Keratinocyte (primary cell): Measurements from ENCODE around the gene DDX41. TPM values are rescaled to one million over a fixed set of nuclear protein-coding genes. Genes with fewer than 3 reads are reported as not detected.

ENCODE experiments used
- DNase-seq: peaks from one replicate; pipeline ENCODE4 v3.0.0-alpha.2; 2011; ENCODE audit warnings: low read depth, missing footprints, low spot score
- FAIRE-seq: peaks from 2 replicates; lab custom pipeline; 2011; peaks lifted over from hg19 to GRCh38; lab: Jason Lieb, UNC
- H2AFZ ChIP-seq: 2 replicates; pipeline ENCODE4 v1.6.0; 2012; ENCODE audit warnings: low read length, control low read depth, inconsistent platforms; ENCODE audit not compliant: control insufficient read depth
- H3K27ac ChIP-seq: 2 replicates; pipeline ENCODE4 v1.5.1; 2011; ENCODE audit warnings: low read length; ENCODE audit not compliant: control insufficient read depth, insufficient read depth
- H3K27me3 ChIP-seq: 3 replicates; pipeline ENCODE4 v1.6.0; 2011; ENCODE audit warnings: low read length; ENCODE audit not compliant: control insufficient read depth, insufficient read depth; ENCODE audit errors: extremely low read depth
- H3K36me3 ChIP-seq, 2 experiments: 2 replicates in 1 of 2; 3 replicates in 1 of 2; pipeline ENCODE4 v1.5.1; 2011; ENCODE audit warnings: low read length in 2 of 2, mild to moderate bottlenecking in 1 of 2; ENCODE audit not compliant: control insufficient read depth in 2 of 2, insufficient read depth in 2 of 2; ENCODE audit errors: extremely low read depth in 1 of 2
- H3K4me1 ChIP-seq: 3 replicates; pipeline ENCODE4 v1.5.1; 2011; ENCODE audit warnings: low read length; ENCODE audit not compliant: control insufficient read depth, insufficient read depth; ENCODE audit errors: extremely low read depth
- H3K4me2 ChIP-seq: 3 replicates; pipeline ENCODE4 v1.6.0; 2011; ENCODE audit warnings: low read depth, low read length; ENCODE audit not compliant: control insufficient read depth, insufficient read depth; ENCODE audit errors: extremely low read depth
- H3K4me3 ChIP-seq, 3 experiments: fragments of 200-600 bp in 1 of 3; sonication (generic) in 1 of 3; 2 replicates in 2 of 3; 3 replicates in 1 of 3; pipeline ENCODE4 v1.5.1; 2011 to 2016; ENCODE audit warnings: low read length in 3 of 3, mild to moderate bottlenecking in 3 of 3, control low read depth in 2 of 3, inconsistent platforms in 1 of 3, low read depth in 1 of 3, mixed read lengths in 1 of 3, mixed run types in 1 of 3, moderate library complexity in 1 of 3; ENCODE audit not compliant: control insufficient read depth in 2 of 3, insufficient read depth in 2 of 3; ENCODE audit errors: extremely low read depth in 1 of 3
- H3K79me2 ChIP-seq: 2 replicates; pipeline ENCODE4 v1.6.0; 2012; ENCODE audit warnings: low read length; ENCODE audit not compliant: control insufficient read depth, insufficient read depth
- H3K9ac ChIP-seq: 3 replicates; pipeline ENCODE4 v1.6.0; 2011; ENCODE audit warnings: low read length; ENCODE audit not compliant: control insufficient read depth, insufficient read depth; ENCODE audit errors: extremely low read depth
- H3K9me1 ChIP-seq: 3 replicates; pipeline ENCODE4 v1.6.0; 2011; ENCODE audit warnings: low read length; ENCODE audit not compliant: control insufficient read depth, insufficient read depth; ENCODE audit errors: extremely low read depth
- H3K9me3 ChIP-seq: 2 replicates; pipeline ENCODE4 v1.5.1; 2012; ENCODE audit warnings: low read depth, low read length; ENCODE audit not compliant: control insufficient read depth
- H4K20me1 ChIP-seq: 3 replicates; pipeline ENCODE4 v1.6.0; 2011; ENCODE audit warnings: low read length; ENCODE audit not compliant: control insufficient read depth, insufficient read depth; ENCODE audit errors: extremely low read depth
- CTCF ChIP-seq, 3 experiments: IDR thresholded peaks in 1 of 3; conservative IDR thresholded peaks in 1 of 3; optimal IDR thresholded peaks in 1 of 3; 2 replicates in 2 of 3; 3 replicates in 1 of 3; pipeline versions ENCODE3 to v1.5.1; 2011; ENCODE audit warnings: low read length in 3 of 3, mild to moderate bottlenecking in 3 of 3, moderate library complexity in 2 of 3, control low read depth in 1 of 3, inconsistent platforms in 1 of 3; ENCODE audit not compliant: insufficient read depth in 2 of 3; ENCODE audit errors: extremely low read depth in 1 of 3
- EZH2 ChIP-seq: IDR thresholded peaks from one replicate; pipeline ENCODE4 v1.6.1; 2012; ENCODE audit warnings: inconsistent platforms, mild to moderate bottlenecking, low read length, moderate library complexity
- dilution Hi-C: fragments of 300-500 bp; cut with MboI; formaldehyde crosslinking; loops from one replicate; pipeline ENCODE4 v1.7.0; 2020; ENCODE audit warnings: low sequenced_read_pairs; ENCODE audit not compliant: extremely low pct_ligation_motif_present
- polyA plus RNA-seq, 5 experiments: library from polyadenylated mRNA; depleted of rRNA in 3 of 5; stranded (reverse) in 3 of 5; stranded (forward) in 1 of 5; unstranded in 1 of 5; fragments of >200 nt; gene quantifications; 1 replicate in 1 of 5; 2 replicates in 3 of 5; 3 replicates in 1 of 5; pipeline versions ENCODE4 v1.2.1 to v1.2.3, GENCODE V29; 2011 to 2012; ENCODE audit warnings: missing spikeins in 2 of 5, low read depth in 1 of 5, low replicate concordance in 1 of 5

DDX41 gene
- polyA plus RNA-seq, 1 donor (not counting 4 experiments of a cell fraction or from before 2014, with no cell fraction given): 71.3 TPM

- no peak for FAIRE-seq
- Histone ChIP-seq H3K9me1 (no peaks in the 10 kb centered on the region), H3K27ac (no peak overlapping the region), H3K9ac (no peak overlapping the region), H3K36me3 (peaks cover 34 to 48% of the 10 kb centered on the region in 2 experiments), H3K79me2 (peaks cover 28% of the 10 kb centered on the region), H3K4me1 (peaks cover 15% of the 10 kb centered on the region), H2AFZ (no peak overlapping the region), H4K20me1 (no peaks in the 10 kb centered on the region), H3K4me3 (no peak overlapping the region), H3K27me3 (no peaks in the 10 kb centered on the region), H3K9me3 (no peaks in the 10 kb centered on the region), H3K4me2 (no peak overlapping the region)
- TF ChIP-seq EZH2 (no peak), CTCF (optimal IDR thresholded peaks at IDR 0.05 in 1 of 3, IDR thresholded peaks at IDR 0.05 in 1 of 3, conservative IDR thresholded peaks at IDR 0.05 in 1 of 3; ENCODE audit: extremely low read depth in 1 of 3, insufficient read depth in 2 of 3, low read length in 3 of 3) (no peak)
- dilution Hi-C loops: no loop called here
- DNase-seq: no peak
Measured at GRCh38 chr5:177514541-177514940, 2.2 kb downstream of the DDX41 start.

GRCh38 chr5:177513500-177513899 is 3.3 kb downstream of the DDX41 start:
- no peaks in the 10 kb centered on the region for H4K20me1 ChIP-seq
- DNase-seq (no peak), FAIRE-seq (no peak)
- H3K9me3 ChIP-seq: no peaks in the 10 kb centered on the region
- no peak overlapping the region for H3K4me3 ChIP-seq
- H3K9me1 ChIP-seq: no peaks in the 10 kb centered on the region
- no peak overlapping the region for H3K27ac ChIP-seq
- no peaks in the 10 kb centered on the region for H3K27me3 ChIP-seq
- H3K4me2 ChIP-seq: no peak overlapping the region
- dilution Hi-C loops: no loop called here
- peaks cover 8% of the 10 kb centered on the region for H3K4me1 ChIP-seq
- no peak overlapping the region for H3K9ac ChIP-seq
- no peak overlapping the region for H2AFZ ChIP-seq
- peaks cover 31 to 43% of the 10 kb centered on the region in 2 experiments for H3K36me3 ChIP-seq
- no peak for TF ChIP-seq EZH2
- TF ChIP-seq CTCF (optimal IDR thresholded peaks at IDR 0.05 in 1 of 3, IDR thresholded peaks at IDR 0.05 in 1 of 3, conservative IDR thresholded peaks at IDR 0.05 in 1 of 3; ENCODE audit: extremely low read depth in 1 of 3, insufficient read depth in 2 of 3, low read length in 3 of 3): no peak
- peaks cover 24% of the 10 kb centered on the region for H3K79me2 ChIP-seq
